GM21786 (cell line): ENCODE measurements around the gene PLXNB1.
"Not testable (repeated sequence)": the region's sequence is repeated elsewhere in the genome, so short reads cannot be mapped to it uniquely, and the experiment has no call there.

Experiments used
- ATAC-seq: cut with Tn5 transposase; IDR thresholded peaks from one replicate; pipeline ENCODE4 v1.9.1; 2021; ENCODE audit not compliant: unreplicated experiment

The PLXNB1 gene

DNA sequence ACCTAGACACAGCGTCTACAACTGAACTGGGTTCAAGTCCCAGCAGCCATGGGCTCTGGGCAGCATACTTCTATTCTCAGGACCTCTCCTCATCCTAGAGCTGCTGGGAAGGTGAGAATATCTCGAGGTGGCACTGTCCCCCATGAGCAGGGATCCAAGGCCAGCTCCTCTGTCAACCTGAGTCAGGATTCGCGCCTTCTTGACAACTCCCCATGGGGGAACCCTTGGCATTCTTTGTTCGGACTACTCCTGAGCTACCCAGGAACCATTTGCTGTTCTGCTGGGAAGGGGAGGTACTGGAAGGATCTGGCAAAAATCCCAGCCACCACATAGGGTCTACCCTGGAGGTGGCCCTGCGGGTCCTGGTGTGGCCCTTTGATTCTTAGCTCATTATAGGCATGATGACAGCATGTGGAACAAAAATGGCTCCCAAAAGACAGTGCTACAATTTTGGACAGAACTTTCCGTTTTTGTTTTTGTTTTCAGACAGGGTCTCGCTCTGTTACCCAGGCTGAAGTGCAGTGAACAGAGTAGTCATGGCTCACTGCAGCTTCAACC is 22.3 kb downstream of the PLXNB1 start:
- no peak for ATAC-seq

DNA sequence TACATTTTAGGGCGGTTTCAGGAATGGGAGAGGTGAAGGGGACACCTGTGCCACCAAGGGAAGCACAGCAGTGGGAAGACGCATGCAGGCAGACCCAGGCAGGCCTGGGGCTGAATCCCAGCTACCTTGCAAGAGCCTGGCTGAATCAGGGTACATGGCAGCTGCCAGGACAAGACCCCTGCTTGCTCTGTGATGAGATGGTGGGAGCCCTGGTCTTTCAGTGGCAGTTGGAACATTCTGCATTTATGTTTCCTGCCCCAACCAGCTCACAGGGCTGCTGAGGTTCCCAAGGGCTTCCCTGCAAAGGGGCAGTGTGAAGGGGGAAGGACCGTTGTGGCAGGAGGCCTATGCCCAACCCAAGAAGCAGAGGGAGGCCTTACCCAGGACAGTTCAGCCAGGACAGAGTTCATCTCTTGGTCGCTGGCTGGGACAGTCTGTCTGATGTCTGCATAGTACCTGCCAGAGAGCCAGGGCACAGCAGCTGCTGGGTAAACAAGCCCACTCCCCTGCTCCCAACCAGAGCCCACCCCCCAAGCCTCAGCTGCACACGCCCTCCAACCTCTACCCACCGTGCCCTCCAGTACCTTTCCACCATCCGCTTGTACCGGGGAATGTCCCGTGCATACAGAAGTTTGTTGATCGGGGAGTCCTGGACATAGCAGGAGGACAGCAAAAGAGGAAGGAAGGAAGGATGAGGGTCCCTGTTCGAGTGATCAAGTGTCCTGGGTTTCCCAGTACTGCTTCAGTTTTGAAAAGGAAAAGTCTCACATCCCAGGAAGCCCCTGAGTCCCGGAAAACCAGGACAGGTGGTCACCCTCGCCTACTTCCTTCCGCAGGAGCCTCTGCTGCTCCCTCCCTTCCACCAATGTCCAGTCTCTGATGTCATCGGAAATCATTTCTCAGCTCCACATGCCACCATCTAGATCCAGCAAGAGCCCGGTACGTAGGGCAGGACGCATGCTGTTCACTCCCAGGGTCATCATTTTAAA is 23.1 kb downstream of the PLXNB1 start:
- no peak for ATAC-seq

DNA sequence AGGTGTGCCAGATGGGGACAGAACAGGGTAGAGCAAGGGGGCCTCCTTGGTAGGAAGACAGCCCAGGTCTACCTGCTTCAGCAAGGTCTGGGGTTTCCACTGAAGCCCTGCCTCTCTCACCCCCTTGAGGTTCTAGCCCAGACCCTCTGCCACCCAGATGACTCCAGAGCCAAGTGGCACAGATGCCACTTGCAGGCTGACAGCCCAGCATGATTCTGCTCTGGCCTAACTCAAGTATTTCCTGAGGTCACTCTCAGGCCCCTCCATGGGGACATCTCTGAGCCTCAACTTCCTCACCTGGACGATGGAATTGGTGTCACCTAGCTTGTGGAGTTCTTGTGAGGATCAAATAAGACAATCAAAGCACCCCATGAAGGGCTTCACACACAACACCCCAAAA is 23.9 kb downstream of the PLXNB1 start:
- no peak for ATAC-seq

GRCh38 chr3:48405343-48405881 is 24.5 kb downstream of the PLXNB1 start:
- ATAC-seq, result no peak

DNA sequence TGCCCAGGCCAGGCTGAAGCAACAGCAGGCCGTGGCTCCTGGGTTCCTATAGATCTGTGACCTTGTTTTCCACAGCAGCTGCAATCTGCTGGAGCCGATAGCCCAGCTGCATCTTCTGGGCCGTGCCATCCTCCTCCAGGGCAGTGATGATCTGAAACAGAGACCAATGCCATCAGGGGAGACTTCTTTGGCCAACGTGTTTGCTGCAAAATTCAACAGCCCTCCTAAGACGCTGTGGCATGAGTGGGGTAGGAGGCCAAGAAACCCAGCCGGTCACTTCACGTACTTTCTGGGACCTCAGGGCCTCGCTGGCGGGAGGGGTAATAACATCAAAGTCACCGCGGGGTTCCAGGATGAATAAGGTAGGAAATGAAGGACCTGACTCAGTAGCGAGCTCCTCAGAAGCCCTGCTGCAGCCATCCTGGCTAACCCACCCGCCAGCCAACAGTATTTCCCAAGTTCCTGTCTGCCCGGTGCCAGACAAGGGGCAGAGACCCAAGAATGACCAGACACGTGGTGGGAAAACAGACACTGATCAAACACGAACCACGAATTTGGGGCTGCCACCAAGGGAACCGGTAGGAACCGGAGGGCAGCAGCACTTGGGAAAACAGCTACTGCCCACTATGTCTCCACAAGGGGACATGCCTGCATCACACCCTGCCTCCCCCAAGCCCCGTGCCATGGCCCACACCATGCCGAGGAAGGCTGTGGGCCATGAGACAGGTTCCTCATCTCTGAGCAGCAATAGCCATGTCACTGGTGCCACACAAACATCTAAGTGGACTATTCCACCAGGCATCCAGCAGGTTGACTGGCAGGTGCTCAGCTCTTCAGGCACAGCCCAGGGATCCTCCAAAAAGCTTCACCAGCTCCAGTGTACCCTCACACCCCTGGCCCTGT is 25.2 kb downstream of the PLXNB1 start:
- no peak for ATAC-seq

DNA sequence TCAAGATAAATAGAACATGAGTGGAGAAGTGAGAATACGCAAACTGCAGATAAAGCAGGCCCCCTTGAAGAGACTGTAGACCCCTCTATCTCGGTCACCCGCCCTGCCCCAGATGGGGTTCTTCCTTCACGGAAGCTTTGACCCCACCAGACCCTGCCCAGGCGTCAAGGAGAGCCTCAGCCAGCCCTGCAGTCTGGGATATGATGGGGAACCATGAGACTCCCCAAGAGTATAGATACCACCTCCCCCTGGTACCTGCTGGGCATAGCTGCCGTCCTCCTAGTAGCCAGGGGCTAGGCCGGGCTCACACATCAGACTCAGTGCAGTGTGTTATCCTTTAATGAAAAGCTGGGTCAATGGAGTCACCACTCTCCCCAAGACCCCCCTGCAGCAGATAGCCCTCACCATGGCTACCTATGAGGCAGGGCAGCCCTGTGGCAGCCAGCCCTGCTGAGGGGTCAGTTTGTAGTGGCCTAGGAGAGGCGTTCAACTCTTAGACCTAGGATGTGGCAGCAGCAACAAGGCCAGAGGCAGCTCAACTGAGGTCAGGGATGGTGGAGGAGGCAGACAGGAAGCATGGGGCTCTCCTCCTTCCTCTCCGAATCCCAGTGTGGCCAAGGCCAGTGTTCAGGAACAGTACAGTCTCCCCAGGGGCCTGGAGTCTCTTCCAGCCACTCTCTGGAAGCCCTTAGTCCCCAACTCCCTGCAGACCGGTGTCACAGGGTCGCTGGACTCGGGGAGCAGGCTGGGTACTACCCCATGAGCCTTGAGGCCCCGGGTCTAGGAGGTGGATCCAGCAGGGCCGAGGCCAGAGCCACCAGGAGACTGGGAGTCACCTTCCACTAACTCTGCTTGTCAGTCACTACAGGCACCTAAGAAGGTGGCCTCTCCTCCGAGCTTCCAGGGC is 26.1 kb downstream of the PLXNB1 start:
- no peak for ATAC-seq

DNA sequence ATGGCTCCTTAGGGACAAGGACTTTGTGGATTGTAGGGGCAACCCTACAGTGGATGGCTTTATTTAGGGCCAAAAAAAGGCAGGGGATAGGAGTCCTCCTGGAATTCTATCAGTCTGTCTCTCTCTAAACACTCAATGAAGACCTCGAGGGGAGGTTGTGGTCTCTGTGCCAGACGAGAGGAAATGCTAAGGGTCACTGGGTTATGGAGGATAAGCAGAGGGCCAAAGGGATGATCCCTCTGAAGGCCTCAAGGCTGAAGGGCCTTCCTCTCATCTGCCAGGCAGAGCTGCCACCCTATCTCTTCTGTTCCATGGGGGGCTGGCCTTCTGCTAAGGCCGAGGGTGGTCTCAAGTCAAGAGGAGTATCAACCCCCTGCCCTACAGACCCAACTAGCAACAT is 27.0 kb downstream of the PLXNB1 start:
- no peak for ATAC-seq

- no peak for ATAC-seq
These were observed 27.6 kb downstream of the PLXNB1 start for GRCh38 chr3:48402281-48402732.

GRCh38 chr3:48401434-48401901 is 28.4 kb downstream of the PLXNB1 start:
- ATAC-seq, result not testable (repeated sequence)

DNA sequence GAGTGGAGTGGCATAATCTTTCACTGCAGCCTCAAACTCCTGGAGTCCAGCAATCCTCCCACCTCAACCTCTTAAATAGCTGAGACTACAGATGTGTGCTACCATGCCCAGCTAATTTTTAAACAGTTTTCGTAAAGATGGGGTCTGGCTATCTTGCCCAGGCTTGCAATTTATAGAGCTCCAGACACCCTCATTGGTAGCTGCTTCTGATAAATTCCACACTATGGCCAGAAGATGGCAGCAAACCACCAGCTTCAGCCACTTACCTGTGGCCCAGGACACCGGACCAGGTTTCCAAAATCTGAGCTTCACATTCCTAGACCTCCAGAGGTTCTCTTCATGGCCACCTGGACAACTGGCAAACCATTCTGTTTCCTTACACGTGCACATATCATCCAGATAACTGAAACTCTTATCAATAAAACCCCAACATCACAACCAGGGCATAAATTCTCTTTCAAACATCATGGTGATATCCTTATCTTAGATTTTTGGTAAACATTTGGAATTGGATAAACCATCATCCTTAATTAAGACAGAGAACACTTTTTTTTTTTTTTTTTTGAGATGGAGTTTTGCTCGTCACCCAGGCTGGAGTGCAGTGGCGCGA is 29.0 kb downstream of the PLXNB1 start:
- ATAC-seq, result no peak

- ATAC-seq, result no peak
These were observed 30.3 kb downstream of the PLXNB1 start for GRCh38 chr3:48399387-48400172.

DNA sequence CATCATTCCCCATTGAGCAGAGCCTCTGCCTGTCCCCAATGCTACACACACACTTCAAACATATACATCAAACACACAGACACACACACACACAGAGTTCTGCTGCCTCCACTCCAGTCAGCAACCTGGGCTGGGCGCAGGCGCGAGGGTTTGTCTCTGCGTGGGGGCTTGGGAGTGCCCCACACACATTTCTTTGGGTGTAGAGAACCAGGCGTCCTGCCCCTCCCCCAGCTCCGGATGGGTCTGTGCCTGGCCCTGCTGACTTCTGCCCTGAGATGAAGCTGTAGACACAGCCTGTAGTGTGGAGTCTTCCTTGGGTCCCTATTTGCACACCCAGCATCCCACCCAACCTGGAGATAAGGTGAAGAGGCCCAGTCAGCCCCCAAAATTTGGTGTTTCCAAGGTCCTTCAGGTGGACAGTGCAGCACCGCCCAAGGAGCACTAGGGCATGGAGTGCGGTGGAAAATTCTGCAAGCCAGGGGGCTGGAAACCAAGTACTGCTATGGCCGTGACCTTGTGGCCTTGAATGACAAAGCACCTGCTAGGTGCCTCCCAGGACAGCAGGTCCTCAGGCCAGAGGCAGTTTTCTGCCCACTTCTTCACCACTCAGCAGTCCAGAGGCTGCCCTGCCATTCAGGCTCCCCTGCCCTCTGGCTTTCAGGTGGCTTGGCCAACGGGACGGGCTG is 31.0 kb downstream of the PLXNB1 start:
- no peak for ATAC-seq

GRCh38 chr3:48397767-48398681 is 31.9 kb downstream of the PLXNB1 start:
- ATAC-seq, result no peak

DNA sequence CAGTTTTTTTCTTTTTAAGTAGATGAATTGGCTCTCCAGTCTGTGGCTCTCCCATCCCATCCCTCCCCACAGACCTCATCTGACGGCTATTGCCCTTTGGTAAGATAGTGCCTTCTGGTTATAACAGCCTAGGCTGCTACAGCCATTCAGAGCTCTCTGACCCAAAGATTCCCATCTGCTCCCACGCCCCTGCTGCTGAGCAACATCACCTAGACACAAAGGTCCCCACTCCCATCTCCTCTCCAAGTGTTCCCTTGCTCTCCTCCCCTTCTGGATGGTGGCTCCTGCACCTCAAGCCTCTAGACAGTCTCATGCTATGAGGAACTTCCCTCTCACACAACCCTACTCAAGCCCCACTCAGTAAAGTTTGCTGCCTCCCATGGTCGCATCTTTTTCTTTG is 34.2 kb downstream of the PLXNB1 start:
- ATAC-seq, result no peak

DNA sequence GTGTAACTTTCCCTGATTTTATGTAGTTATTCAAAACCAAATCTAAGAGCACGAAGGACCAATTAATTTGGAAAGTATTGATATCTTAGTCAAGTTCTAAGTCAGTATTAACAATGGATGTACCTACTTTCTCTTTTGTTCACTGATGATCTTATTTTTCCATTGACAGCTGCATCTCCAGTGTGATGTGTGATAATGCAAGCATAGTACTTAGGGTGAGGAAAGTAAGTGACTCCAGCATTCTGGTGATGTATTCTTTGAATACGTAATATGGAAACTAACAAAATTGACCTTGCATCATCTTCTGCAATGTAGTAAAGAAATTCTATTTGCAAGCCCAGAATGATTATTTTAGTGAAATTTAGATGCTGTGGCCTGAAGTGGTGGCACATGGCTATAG is 35.5 kb downstream of the PLXNB1 start:
- no peak for ATAC-seq

- ATAC-seq, result no peak
These were observed 40.9 kb downstream of the PLXNB1 start for GRCh38 chr3:48388966-48389365.

- no peak for ATAC-seq
These were observed 42.3 kb downstream of the PLXNB1 start for GRCh38 chr3:48387634-48388033.
